Measurements from ENCODE around the gene LHX3.

DNA sequence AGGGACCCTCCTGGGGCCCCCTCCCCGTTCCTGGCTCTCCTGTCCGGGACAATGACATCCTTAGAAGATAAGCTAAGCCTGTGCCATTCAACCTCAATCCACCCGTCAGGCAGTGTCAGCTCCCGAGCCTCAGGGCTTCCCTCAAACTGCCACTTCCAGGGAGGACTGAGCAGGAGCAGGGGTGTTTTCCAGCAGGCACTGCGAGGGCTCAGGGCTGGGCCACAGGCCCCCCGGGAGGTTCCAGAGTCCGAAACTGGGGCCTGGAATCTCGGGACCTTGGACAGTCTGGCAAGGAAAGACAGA, 26.2 kb downstream of the LHX3 start:
- no peak for TF ChIP-seq CSDC2 (CRISPR knock-in tag; IDR thresholded peaks at IDR 0.05)
- TF ChIP-seq TCF4 (CRISPR knock-in tag; IDR thresholded peaks at IDR 0.05; ENCODE audit: borderline replicate concordance) = no peak
